Activated CD4-positive, alpha-beta T cell treated with anti-CD3 and anti-CD28 coated beads for 1 hour (primary cell): Measurements from ENCODE around the gene COL25A1.
"Not testable (repeated sequence)": the region's sequence is repeated elsewhere in the genome, so short reads cannot be mapped to it uniquely, and the experiment has no call there.

Experiments used
- DNase-seq: peaks from one replicate; pipeline ENCODE4 v3.0.0-alpha.2; 2020

The COL25A1 gene

DNA sequence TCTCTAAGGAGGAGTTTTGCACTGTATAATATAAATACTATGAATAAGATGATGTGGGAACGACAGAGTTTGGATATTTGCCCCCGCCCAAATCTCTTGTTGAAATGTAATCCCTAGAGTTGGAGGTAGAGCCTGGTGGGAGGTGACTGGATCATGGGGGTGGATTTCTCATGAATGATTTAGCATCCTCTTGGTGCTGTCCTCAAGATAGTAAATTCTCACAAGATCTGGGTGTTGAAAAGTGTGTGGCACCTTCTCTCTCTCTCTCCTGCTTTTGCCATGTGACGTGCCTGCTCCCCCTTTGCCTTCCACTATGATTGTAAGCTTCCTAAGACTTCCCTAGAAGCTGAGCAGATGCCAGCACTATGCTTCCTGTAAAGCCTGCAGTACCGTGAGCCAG, 298.0 kb downstream of the COL25A1 start:
- DNase-seq = no peak

- DNase-seq = no peak
Observed at GRCh38 chr4:109003964-109004363, 298.5 kb downstream of the COL25A1 start.

- no peak for DNase-seq
Observed at GRCh38 chr4:108991551-108992328, 310.7 kb downstream of the COL25A1 start.

- no peak for DNase-seq
Observed at GRCh38 chr4:108988464-108989195, 313.8 kb downstream of the COL25A1 start.

DNA sequence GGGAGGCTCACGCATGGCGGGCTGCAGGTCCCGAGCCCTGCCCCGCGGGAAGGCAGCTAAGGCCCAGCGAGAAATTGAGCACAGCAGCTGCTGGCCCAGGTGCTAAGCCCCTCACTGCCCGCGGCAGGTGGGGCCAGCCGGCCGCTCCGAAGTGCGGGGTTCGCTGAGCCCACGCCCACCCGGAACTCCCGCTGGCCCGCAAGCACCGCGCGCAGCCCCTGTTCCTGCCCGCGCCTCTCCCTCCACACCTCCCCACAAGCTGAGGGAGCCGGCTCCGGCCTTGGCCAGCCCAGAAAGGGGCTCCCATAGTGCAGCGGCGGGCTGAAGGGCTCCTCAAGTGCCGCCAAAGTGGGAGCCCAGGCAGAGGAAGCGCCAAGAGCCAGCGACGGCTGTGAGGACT, 318.0 kb downstream of the COL25A1 start:
- DNase-seq = not testable (repeated sequence)

DNA sequence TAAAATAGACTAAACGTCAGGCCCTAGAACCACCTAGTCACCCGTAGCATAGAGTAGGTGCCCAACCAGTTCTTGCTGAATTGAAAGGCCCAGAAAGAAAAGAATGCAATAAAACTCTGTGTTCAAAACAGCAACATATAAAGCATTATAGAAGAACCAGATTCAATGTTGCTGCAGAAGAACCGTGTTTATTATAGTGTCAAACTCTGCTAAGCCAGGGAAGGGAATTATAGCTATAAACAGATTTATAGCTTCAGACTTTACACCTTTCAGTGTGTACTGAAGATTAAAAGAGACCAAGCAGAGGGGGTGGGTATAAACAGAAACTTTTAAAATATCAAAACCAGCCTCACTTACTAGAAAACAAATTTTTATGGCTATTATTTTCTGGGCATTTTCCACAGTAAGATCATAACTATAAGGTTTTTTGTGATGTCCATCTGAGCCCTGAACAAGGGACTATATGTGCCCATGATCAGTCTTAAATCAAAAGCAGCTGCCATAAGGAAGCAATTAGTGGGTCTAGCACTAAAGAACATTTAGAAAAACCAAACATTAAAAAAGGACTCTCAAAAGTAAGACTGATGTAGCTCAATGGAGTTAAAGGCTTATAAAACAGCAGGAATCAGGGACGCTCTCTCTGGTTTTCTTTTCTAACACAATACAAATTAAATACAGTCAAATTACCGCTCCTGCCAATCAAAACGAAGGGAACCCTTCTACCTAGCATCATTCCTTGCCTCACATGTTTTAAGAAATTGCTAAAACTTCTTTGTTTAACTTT, 319.9 kb downstream of the COL25A1 start:
- DNase-seq = no peak

DNA sequence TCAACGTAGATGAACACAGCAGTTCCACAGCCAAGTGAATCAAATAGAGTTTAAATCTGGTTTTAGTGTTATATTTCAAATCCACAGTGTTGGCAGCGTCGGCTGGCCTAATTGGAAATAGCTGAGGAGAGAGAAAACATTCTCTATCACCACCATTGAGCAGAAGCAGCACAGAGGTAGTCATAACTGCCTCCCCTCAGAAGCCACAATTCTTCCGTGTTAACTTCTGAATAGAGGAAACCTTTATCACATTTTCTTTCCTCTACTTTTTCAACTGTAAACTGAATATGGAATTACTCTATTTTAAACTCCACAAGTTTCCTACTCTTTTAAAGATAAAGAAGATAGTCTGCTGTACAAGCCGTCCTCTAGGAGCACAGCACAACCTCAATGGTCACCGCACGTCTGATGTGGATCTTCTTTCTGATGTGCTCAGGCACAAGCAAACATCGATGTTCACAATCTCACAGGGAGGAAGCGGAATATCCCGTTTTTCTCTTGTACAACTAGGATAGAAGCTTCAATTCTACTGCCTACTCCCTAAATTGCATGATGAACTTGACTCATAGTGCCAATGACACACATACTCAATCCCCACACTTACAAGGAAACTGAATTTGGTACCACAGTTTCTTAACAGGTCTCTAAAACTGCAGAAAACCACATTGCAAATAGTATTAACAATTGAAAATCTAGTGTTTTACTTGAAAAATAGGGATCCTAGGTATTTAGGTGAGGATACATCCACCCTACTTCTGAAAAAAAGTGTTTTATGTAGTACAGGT, 321.8 kb downstream of the COL25A1 start:
- no peak for DNase-seq

- DNase-seq = no peak
Observed at GRCh38 chr4:108979759-108980158, 322.7 kb downstream of the COL25A1 start.

DNA sequence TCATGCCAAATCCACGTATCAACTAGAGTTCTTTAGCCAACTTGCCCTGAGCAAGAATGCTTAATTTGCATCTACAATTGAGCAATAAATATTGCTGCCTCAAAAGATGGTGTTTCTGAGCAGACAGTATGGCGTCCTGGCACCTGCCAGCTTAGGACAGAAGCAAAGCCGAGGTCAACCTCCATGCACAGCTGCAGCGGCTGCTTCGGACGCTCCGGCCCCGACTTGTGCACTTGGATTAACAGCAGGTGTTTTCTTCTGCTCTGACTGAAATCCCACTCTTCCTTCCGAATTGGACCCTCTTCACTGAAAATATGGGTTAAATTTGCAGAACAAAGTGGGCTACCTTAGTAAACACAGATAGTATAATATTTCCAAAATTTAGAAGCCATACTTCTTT, 324.4 kb downstream of the COL25A1 start:
- DNase-seq = no peak

GRCh38 chr4:108972613-108973283, 329.7 kb downstream of the COL25A1 start:
- DNase-seq = no peak

DNA sequence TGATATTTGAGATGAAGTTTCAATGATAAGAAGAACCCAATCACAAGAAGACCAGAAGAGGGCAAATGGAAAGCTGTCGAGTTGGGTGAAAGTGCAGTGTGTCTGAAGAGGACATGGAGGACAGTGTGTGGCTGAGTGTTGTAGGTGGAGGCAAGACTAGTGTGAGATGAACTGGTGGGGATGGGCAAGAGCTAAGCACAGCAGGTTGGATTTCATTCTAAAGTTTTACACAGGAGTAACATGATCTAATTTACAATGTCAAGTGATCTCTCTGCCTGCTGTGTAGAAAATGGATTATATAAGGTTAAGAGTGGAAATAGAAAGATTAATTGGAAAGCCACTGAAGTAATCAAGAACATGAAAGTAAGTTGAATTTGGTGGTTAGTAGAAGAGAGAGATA, 331.0 kb downstream of the COL25A1 start:
- no peak for DNase-seq

DNA sequence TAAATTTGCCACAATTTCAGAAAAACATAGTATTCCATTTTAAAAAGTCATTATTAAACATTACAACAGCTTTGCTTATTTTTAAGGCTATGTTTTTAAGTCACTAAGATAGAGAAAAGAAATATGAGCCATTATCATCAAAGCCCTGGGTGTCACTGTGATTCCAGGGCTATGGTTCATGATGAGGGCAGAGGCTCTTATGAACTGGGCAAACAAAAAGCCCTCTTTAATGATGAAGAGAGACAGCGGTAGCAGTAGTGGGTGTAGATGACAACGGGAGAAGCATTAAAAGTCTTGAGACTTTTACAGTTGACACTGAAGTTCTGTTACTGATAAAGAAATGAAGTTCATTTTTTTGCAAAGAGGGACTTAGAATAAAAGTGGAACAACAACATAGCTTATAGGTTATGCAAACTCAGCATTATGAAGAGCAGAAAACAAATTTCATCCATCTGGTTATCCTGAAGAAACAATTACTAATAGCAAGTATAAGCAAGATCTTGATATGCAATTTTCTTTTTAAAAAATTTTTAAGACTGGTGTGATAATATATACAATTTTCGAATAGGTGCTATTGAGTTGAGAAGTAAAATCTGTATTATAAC, 336.9 kb downstream of the COL25A1 start:
- no peak for DNase-seq

DNA sequence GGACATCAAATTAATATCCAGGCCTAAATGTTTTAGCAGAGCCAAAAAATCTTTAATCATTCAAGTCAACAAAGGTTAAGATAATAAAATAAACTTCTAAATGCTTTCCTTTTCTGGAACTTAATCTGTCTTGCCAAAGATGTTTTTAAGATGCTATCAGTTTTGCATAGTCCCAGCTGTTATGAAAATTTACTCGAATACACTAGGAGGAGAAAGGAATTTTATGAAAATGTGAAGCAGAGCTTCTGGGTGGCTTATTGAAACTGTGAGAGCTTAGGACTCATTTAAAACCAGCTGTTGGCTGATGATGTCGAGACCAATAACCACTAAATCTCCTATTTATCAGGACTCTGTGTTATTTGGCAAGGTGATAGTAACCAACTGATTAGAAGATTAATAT, 337.4 kb downstream of the COL25A1 start:
- no peak for DNase-seq

DNA sequence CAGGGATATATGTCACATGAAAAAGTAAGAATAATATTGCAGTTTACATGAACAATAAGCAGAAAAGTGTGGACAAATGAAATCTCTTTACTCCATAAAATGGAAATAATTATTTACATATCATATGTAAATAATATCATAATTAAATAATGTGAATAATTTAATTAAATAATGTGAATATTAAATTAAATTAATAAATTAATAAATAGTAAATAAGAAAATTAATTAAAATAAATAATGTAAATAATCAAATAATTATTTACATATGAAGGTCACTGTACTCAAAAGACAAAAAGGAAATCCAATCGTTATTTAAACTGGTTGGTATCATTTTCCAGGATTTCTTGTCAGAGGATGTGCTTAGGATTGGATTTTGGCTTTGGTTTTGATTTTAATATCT, 338.5 kb downstream of the COL25A1 start:
- no peak for DNase-seq

- no peak for DNase-seq
Observed at GRCh38 chr4:108959491-108959890, 343.0 kb downstream of the COL25A1 start.

- DNase-seq = no peak
Observed at GRCh38 chr4:108954880-108955279, 347.6 kb downstream of the COL25A1 start.

DNA sequence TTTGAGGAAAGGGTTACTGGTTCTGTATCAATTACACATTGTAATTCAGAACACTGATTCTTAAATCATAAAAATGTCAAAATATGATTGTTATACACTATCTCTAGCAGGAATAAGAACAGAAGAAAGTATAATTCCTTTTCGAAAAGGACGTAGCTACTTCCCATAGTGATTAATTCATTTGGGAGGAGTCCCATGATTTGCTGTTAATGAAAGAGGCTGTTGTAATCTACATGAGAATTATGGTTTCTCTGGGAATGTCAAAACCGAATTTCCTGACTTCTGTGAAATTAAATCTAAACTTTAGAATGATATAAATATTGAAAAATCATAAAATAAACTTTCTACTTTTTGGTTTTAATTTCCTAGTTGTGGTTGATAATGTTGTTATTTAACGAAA, 348.5 kb downstream of the COL25A1 start:
- no peak for DNase-seq

GRCh38 chr4:108950158-108950915, 352.1 kb downstream of the COL25A1 start:
- no peak for DNase-seq

DNA sequence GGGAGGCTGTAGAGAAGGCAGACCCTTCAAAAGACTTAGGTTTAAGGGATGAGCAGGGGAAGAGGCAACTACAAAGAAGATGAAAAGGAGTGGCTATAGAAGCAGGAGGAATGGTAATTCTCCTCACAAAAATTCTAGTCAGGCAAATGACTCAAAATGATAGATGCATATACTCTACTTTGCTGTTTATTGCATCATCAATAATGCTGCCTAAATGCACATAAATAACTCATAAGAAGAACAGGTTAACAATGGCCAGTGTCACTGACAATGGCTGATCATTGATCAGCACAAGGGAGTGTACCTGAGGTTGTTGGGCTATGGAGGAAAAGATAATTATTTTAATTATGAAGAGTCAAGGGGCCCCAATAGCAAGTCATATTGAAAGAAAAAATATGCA, 354.9 kb downstream of the COL25A1 start:
- no peak for DNase-seq

DNA sequence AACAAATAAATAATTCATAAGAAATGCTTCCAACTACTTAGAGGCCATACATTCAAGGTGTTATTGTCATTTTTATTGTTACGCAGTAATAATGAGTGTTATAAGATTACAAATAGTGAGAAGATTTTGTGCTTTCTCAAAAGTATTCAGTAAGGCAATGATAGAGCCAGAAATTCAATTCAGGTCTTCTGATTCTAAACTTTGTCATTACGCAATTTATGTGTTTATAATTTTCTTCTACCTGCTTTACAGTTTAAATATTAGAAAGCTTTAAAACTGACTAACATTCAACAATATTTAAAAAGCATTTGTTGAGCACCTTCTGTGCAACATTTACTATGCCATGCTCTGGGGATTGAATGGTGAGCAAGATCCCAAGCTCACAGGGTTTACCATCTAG, 356.2 kb downstream of the COL25A1 start:
- no peak for DNase-seq

- DNase-seq = no peak
Observed at GRCh38 chr4:108943976-108944591, 358.4 kb downstream of the COL25A1 start.
